ENCODE measurements around the gene PLN. TPM values are rescaled to one million over a fixed set of nuclear protein-coding genes. Genes with fewer than 3 reads are reported as not detected.

PLN gene
- total and polyA plus RNA-seq, 10 of the 15 experiments (the other 5 are each of a cell fraction or from before 2014, with no cell fraction given), result 0.16 to 0.44 TPM; not detected in 8

- TF ChIP-seq ZBTB40 (IDR thresholded peaks at IDR 0.05; ENCODE audit: borderline replicate concordance) (no peak), NRF1 (conservative IDR thresholded peaks at IDR 0.05; ENCODE audit: low read depth, low read length) (no peak)
Measured at GRCh38 chr6:118504611-118505010, 43.5 kb upstream of the PLN start (continued).

GRCh38 chr6:118505656-118506055, 42.4 kb upstream of the PLN start:
- H3K4me3 ChIP-seq, result no peak overlapping the region
- ChIA-PET POLR2A (no interaction called here), CTCF (no interaction called here), RAD21 (ENCODE audit: unreplicated experiment) (no interaction called here), SMC1A (ENCODE audit: uncharacterized antibody, unreplicated experiment) (no interaction called here)
- no peaks in the 10 kb centered on the region for H3K27me3 ChIP-seq (replicated peaks in 1 of 2; ENCODE audit: control insufficient read depth in 2 of 2, insufficient read depth in 2 of 2, low read length in 1 of 2)
- FAIRE-seq (no peak), DNase-seq (ENCODE audit: low read depth, low spot score) (no peak), ATAC-seq (no peak)
- H2AFZ ChIP-seq (ENCODE audit: control insufficient read depth, low read depth, low read length), result no peak overlapping the region
- H3K36me3 ChIP-seq (ENCODE audit: control insufficient read depth in 2 of 2, insufficient read depth in 2 of 2, low read length in 1 of 2), result no peaks in the 10 kb centered on the region
- intact Hi-C loops (cut with micrococcal nuclease; ENCODE audit: unreplicated experiment) (no loop called here), in situ Hi-C loops (cut with MboI) (no loop called here)
- H3K4me1 ChIP-seq (ENCODE audit: control insufficient read depth, insufficient read depth, low read length), result no peaks in the 10 kb centered on the region
- BruUV-seq (replicated peaks), result no TSS peak
- WGBS (ENCODE audit: insufficient coverage, insufficient replicate concordance, low lambda C conversion rate, missing lambda C conversion rate), result 100% methylated on average over 2 of the region's 2 CpGs
- H3K27ac ChIP-seq (ENCODE audit: control insufficient read depth, insufficient read depth), result no peak overlapping the region
- no peaks in the 10 kb centered on the region for H3K79me2 ChIP-seq (ENCODE audit: control insufficient read depth, insufficient read depth, low read length)
- H3K9me3 ChIP-seq (replicated peaks; ENCODE audit: control insufficient read depth, insufficient read depth, low read length), result no peaks in the 10 kb centered on the region
- no peaks in the 10 kb centered on the region for H4K20me1 ChIP-seq (ENCODE audit: control insufficient read depth, insufficient read depth)
- no peak overlapping the region for H3K9ac ChIP-seq (ENCODE audit: control insufficient read depth, insufficient read depth, low read length)
- no peak overlapping the region for H3K4me2 ChIP-seq (ENCODE audit: control insufficient read depth, insufficient read depth)
- TF ChIP-seq NFXL1 (IDR thresholded peaks at IDR 0.05; ENCODE audit: borderline replicate concordance), result no peak
- no peak for TF ChIP-seq ZNF687 (IDR thresholded peaks at IDR 0.05)
- no peak for TF ChIP-seq E2F8 (IDR thresholded peaks at IDR 0.05; ENCODE audit: low read depth, partially characterized antibody)
- no peak for TF ChIP-seq MTA3 (IDR thresholded peaks at IDR 0.05; ENCODE audit: borderline replicate concordance, low read length)
- TF ChIP-seq YBX1 (IDR thresholded peaks at IDR 0.05), result no peak
- no peak for TF ChIP-seq HDGF (IDR thresholded peaks at IDR 0.05)
- no peak for TF ChIP-seq TCF3 (IDR thresholded peaks at IDR 0.05; ENCODE audit: borderline replicate concordance, insufficient read depth, low read depth, low read length)
- no peak for TF ChIP-seq EED (IDR thresholded peaks at IDR 0.05; ENCODE audit: low read depth)
- TF ChIP-seq RAD21 (IDR thresholded peaks at IDR 0.05; ENCODE audit: insufficient read depth, low read depth, low read length), result no peak

Data from GM12878 (cell line).